CD4-positive, alpha-beta T cell treated with Interleukin-4 for 4 hours (primary cell): ENCODE data around the gene FIGN.

ENCODE experiments used
- DNase-seq: peaks from one replicate; pipeline ENCODE4 v3.0.0-alpha.2; 2020

The FIGN gene

DNA sequence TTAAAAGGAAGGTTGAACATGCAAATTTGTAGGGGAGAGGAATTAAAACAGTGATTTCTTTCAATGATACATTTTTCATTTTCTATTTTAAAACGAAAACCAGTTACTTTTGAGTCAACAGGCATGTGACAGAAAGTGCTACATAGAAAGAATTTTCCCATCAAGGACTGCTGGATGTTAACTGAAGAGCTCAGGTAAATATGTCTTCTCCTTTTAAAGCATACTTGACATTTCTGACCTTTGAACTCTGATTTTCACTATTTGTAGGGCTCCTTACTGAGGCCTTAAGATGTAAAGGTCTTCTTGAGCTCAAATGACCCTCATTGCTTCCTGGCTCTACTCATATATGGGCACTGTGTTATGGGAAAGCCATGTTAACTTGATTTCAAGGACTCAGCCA lies 32.4 kb downstream of the FIGN start:
- no peak for DNase-seq

- DNase-seq = no peak
These were observed 34.2 kb downstream of the FIGN start for GRCh38 chr2:163701399-163702195.

- no peak for DNase-seq
These were observed 37.0 kb downstream of the FIGN start for GRCh38 chr2:163698857-163699256.

DNA sequence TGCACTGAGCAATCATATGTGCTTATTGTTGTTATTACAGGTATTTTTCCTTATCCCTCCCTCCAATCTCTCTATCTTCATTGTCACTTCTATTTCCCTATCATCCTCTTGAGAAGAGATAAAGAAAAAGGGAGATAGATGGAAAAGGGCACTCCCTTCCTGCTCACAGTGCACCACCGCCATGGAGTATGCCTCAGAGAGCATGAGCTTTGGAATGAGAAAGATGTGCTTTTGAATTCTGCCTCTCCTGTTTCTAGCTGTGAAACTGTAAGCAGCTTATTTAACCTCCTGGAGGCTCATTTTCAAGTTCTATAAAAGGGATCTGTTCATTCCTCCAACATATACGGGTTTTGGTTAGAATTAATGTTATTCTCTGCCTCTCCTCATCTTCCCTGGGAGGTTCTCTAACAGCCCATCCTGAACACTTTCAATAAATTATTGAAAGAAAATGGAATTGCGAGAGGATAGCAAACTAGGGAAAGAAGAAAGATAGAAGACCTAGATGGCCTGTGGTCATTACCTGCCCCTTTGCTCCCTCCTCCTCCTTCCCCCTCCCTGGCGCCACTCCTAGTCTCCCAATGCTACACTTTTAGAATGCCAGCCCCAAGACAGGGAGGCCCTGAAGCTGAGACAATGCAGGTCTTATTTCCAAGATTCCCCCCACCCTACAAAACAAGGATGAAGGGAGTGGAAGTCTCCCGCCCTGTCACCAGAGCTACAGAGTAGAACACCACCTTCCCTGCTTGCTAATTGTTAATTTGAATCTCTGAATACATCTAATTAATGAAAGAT lies 37.8 kb downstream of the FIGN start:
- DNase-seq = no peak

DNA sequence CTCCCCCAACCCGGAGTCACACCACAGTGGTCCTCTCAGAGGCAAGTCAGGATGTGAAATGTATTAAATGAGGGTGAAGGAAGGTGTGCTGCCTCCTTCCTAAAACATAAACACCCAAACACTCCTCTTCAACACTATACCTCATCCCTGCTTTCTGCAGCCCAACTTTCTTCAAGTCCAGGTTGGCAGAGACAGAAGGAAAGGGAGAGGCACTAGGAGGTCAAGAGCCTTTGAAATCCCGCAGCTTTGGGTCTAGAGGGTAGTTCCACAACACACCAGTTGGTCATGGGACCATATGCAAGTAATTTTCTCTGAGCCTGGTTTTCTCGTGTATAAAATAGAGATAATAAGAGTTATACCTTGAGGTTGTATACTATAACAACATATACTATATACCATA lies 38.4 kb downstream of the FIGN start:
- no peak for DNase-seq

DNA sequence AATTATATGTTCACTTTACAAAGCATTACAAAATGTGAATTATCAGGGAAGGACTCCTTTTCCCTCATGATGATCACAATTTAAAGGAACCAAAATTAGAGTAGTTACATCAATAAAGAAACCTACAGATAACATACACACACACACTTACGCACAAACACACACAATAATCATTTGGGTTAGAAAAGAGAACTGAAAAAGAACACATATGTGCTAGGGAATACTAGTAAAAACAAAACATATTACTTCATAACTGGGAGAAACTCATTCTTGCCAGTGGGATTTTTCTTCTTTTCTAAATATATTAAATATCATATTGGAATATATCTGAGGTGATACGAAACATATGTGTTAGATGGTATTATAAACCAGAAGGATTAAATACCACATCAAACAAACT lies 42.3 kb downstream of the FIGN start:
- no peak for DNase-seq

DNA sequence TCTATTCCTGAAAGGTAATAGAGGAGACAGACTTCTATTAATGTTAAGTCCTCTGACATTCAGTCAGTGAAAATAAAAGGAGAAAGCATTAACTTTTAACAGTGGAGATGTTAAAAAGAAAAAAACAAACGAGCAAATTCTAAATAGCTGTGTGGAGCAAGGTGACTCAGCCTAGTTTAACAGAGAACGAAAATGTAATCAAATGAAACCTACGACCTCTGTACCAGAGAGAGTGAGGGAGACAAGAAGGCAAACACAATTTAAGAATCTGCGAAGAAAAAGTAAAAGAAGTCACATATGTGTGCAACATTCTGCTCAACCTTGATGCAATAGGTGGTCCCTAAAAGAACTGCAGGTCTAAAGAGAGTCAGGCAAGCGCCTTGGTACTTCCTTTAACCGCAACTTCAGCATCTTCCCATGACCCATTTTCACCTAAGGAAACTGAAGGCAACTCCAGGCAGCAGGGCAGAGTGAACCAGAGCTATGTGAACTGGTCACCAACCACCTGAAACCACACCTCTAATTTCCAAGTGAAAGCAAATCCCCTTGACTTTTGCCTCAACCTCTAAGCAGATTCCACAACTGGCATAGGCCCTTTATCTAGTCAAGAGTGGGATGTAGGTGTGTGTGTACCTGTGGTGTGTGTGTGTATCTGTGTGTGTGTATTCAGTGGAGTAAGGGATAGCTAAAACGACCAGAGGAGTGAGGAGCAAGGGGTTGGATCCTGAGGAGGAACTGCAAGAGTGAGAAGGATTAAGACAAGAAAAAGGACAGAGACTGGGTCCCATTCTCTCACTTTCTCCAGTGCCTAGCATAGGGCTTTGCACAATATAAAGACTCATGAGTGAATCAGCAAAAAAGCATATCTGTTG lies 43.0 kb downstream of the FIGN start:
- DNase-seq = no peak

GRCh38 chr2:163692081-163692480 lies 43.7 kb downstream of the FIGN start:
- DNase-seq = no peak

DNA sequence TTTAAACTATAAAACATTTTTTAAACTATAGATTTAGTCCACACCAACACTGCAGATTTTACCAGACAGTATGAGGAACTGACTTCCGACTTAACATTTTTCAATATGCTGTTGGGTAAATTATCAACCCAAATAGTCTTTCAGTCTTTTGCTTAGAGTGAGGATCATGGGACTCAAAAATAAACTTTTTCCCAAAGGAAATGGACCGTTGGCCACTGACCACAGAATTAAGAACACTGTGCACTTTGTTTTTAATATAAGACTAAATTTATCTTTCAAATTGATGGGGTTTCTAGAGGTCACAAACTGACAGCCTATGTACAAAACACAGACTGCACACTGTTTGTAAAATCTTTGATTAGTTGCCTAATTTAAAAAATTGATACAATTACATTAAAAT lies 44.9 kb downstream of the FIGN start:
- DNase-seq = no peak

DNA sequence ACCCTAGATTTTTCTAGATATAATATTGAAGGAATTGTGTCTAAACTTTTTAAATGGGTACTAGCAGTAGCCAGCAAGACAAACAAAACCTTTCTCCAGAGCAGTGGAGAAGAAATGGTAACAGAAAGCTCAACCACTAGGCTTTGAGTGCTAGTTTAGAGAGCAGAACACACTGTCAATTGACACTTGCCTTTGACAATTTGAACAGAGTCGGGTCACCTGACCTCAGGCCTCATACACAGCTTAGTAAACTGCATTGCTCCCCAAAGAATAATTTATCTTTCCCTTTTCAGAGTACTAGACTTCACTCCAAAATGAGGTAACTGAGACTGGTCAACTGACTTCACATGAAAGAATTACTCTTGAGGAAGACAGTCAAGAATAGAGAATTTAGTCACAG lies 48.6 kb downstream of the FIGN start:
- no peak for DNase-seq

- no peak for DNase-seq
These were observed 49.5 kb downstream of the FIGN start for GRCh38 chr2:163686289-163686688.

DNA sequence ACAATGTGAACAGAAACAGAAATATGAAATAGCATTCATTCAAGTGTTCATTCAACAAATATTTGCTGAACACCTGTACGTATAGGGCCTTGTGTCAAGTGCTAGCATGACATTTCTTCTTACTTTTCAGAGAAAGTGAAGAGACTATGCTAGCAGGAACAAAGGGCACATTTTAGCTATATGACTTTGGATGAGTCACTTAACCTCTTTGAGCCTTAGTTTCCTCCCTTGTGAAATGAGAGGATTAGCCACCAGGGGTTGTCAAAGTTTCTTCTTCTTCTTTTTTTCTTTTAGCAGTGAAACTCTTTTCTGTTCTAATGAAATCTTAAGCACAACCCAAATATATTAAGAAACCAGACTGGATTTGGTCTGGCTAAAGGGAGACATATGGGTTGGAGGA lies 53.1 kb downstream of the FIGN start:
- DNase-seq = no peak

GRCh38 chr2:163681745-163682144 lies 54.1 kb downstream of the FIGN start:
- no peak for DNase-seq

DNA sequence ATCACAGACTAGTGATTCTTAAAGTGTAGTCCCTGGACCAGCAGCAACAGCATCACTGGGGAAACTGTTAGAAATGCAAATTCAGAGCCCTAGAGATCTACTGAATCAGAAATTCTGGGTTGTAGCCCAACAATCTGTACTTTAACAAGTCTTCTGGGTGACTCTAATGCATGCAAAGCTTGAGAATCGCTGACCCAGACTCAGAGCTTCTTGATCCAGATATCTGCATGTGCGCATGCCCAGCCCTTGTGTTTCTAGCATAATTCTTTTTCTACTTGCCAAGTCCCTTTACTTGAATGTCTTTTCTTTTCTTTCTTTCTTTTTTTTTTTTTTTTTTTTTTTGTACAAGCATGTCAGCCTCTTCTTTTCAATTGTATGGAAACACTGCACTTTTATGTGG lies 60.4 kb downstream of the FIGN start:
- no peak for DNase-seq

- no peak for DNase-seq
These were observed 62.3 kb downstream of the FIGN start for GRCh38 chr2:163673522-163673921.

GRCh38 chr2:163670929-163671328 lies 64.9 kb downstream of the FIGN start:
- no peak for DNase-seq

DNA sequence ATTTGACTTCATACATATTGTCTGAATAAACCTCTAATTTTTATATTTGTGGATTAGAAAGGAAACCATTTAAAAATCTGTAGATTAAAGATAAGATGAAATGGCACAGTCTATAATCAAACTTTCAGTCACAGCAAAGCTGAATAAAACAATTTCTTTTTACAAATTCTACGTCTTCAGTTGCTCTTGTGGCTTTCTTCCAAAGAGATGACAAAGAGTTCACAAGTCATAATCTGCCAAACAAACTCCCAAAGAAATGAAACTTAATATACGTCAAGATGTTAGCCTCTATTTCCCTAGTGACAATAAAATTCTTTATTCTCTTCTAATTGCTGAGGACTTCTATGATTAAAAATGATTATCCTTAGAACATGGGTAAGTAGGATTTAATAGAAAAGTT lies 66.3 kb downstream of the FIGN start:
- no peak for DNase-seq

GRCh38 chr2:163667064-163667887 lies 68.5 kb downstream of the FIGN start:
- no peak for DNase-seq

DNA sequence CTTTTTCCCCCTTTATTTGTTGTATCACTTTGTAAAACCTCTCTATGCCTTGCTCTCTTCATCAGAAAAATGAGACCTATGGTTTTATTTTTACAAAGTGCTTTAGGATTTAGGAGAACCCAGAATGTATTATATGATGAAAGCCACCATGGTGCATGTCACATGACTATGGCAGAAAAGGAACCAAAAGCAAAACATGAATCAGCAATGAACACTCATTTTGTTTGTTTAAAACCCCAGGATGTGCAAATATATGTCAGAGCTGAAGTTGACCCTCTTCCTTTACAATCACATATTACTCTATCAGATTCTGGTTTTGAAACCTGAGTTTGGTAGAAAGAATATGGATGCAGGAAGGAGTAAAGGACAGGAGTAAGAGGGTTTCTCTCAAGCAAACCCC lies 70.0 kb downstream of the FIGN start:
- DNase-seq = no peak

- no peak for DNase-seq
These were observed 70.8 kb downstream of the FIGN start for GRCh38 chr2:163665051-163665450.

DNA sequence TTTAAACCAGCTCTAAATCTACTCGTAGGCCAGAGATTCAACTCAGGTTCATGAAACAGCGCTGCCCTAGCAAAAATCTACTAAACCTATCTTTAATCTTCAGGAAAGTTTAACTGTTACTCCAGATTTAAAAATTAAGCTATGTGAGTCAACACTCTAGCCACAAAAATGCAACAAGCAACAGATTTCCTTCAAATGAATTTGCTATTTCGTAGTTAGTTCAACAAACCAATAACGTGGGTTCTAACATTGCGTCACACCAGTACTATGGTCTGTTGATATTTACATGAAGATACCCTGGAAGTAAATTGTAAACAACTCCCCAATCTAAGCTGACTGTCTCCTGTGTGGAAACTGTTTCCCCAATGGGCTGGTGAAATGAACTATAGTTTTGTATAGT lies 71.2 kb downstream of the FIGN start:
- DNase-seq = no peak

GRCh38 chr2:163662141-163662780 lies 73.5 kb downstream of the FIGN start:
- DNase-seq = no peak
